Progenitor cell of endocrine pancreas (in vitro differentiated cells): ENCODE measurements around the gene DEAF1. TPM values are rescaled to one million over a fixed set of nuclear protein-coding genes. Genes with fewer than 3 reads are reported as not detected.
A peak's percentile ranks its signal among the peaks of the same experiment; 100 is the strongest.

Source experiments
- DNase-seq: peaks from one replicate; pipeline ENCODE4 v3.0.0; 2021; ENCODE audit warnings: low spot score; ENCODE audit not compliant: unreplicated experiment
- H3K27ac Mint-ChIP-seq: 2 replicates; pipeline ENCODE4 v1.8.0; 2021; ENCODE audit warnings: mild to moderate bottlenecking, moderate library complexity, mixed read lengths
- H3K27me3 Mint-ChIP-seq: 2 replicates; pipeline ENCODE4 v1.8.0; 2021; ENCODE audit warnings: mixed read lengths
- H3K36me3 Mint-ChIP-seq: 2 replicates; pipeline ENCODE4 v1.8.0; 2022; ENCODE audit warnings: mixed read lengths; ENCODE audit not compliant: insufficient read depth
- H3K4me1 Mint-ChIP-seq: 2 replicates; pipeline ENCODE4 v1.8.0; 2021; ENCODE audit warnings: low read depth, mixed read lengths
- H3K4me3 Mint-ChIP-seq: 2 replicates; pipeline ENCODE4 v1.8.0; 2021; ENCODE audit warnings: low read depth, mild to moderate bottlenecking, moderate library complexity, mixed read lengths
- H3K9me3 Mint-ChIP-seq: 2 replicates; pipeline ENCODE4 v1.8.0; 2021; ENCODE audit warnings: low read depth, mixed read lengths
- total RNA-seq: library from RNA; stranded (reverse); gene quantifications from 2 replicates; pipeline ENCODE4 v1.2.1, GENCODE V29; 2021
- TF ChIP-seq, protein P1 (sequence below): fragments of 200-600 bp; sonication (generic); IDR thresholded peaks from one replicate; pipeline ENCODE4 v1.5.0; 2021; ENCODE audit warnings: antibody characterized with exemption, mild to moderate bottlenecking; ENCODE audit not compliant: unreplicated experiment

The DEAF1 gene
- total RNA-seq, 1 donor from 2014 or later = 49.2 TPM

DNA sequence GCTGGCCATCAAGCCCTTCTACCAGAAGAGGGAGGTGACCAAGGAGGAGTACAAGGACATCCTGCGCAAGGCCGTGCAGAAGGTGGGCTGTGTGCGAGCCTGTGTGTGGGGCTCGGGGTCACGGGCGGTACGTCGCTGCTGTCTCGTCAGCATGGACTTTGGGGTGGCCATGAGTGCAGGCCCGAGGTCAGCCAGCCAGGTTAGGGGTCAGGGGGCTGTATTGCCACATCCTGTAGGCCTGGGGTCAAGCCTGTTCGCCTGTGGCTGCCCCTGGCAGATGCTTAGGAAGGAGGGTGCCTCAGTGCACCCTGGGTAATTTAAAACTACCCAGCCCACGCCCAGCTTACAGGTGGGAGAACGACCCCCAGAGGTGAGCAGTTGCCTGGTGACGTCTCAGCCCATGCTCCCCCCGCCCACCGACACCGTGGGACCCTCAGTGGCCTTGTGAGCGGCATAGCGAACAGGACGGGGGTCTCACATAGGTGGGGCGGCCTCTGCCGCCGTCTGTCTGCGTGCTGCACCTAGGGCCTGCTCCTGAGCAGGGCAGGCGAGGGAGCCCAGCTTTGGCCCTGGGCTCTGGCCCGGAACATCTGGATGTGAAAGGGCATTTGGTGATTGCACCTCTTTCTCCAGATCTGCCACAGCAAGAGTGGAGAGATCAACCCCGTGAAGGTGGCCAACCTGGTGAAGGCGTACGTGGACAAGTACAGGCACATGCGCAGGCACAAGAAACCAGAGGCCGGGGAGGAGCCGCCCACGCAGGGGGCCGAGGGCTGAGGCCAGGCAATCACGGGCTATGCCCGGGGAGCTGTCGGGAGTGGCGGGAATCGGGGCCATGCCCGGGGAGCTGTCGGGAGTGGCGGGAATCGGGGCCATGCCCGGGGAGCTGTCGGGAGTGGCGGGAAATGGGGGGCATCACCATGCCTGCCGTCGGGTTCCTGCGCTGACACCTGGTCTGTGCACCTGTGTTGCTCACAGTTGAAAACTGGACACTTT is 83.7 kb downstream of the DEAF1 start:
- Mint-ChIP-seq H3K36me3 (peaks cover 12% of the 10 kb centered on the region), H3K27ac (no peak overlapping the region), H3K4me1 (peaks cover 2% of the 10 kb centered on the region), H3K27me3 (no peaks in the 10 kb centered on the region), H3K9me3 (no peaks in the 10 kb centered on the region), H3K4me3 (no peak overlapping the region)
- TF ChIP-seq, protein P1, sequence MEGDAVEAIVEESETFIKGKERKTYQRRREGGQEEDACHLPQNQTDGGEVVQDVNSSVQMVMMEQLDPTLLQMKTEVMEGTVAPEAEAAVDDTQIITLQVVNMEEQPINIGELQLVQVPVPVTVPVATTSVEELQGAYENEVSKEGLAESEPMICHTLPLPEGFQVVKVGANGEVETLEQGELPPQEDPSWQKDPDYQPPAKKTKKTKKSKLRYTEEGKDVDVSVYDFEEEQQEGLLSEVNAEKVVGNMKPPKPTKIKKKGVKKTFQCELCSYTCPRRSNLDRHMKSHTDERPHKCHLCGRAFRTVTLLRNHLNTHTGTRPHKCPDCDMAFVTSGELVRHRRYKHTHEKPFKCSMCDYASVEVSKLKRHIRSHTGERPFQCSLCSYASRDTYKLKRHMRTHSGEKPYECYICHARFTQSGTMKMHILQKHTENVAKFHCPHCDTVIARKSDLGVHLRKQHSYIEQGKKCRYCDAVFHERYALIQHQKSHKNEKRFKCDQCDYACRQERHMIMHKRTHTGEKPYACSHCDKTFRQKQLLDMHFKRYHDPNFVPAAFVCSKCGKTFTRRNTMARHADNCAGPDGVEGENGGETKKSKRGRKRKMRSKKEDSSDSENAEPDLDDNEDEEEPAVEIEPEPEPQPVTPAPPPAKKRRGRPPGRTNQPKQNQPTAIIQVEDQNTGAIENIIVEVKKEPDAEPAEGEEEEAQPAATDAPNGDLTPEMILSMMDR = no peak
- no peak for DNase-seq

DNA sequence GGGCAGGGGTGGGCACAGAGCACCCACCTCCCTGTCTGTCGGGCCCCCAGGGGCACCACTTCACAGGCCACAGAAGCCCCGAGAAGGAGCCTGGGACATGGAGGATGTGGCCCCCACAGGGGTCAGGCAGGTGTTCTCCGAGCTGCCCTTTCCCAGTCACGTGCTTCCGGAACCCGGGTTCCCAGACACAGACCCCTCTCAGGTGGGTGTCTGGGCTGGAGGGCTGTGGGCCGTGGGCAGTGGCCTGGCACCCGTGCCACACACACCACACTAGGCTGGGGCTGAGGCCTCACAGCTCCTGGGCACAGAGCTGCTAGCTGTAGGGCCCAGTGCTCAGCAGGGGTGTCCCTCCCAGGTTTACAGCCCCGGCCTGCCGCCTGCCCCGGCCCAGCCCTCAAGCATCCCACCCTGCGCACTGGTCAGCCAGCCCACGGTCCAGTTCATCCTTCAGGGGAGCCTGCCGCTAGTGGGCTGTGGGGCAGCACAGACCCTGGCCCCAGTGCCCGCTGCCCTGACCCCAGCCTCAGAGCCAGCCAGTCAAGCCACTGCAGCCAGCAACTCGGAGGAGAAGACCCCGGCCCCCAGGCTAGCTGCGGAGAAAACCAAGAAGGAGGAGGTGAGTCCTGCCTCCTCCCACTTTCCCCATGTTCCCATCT is 84.7 kb downstream of the DEAF1 start:
- H3K27ac Mint-ChIP-seq = no peak overlapping the region
- H3K4me1 Mint-ChIP-seq = peaks cover under 1% of the 10 kb centered on the region
- no peak overlapping the region for H3K4me3 Mint-ChIP-seq
- DNase-seq = no peak
- H3K36me3 Mint-ChIP-seq = peaks cover 12% of the 10 kb centered on the region
- TF ChIP-seq, protein P1 = no peak
- H3K27me3 Mint-ChIP-seq = no peaks in the 10 kb centered on the region
- H3K9me3 Mint-ChIP-seq = no peaks in the 10 kb centered on the region

DNA sequence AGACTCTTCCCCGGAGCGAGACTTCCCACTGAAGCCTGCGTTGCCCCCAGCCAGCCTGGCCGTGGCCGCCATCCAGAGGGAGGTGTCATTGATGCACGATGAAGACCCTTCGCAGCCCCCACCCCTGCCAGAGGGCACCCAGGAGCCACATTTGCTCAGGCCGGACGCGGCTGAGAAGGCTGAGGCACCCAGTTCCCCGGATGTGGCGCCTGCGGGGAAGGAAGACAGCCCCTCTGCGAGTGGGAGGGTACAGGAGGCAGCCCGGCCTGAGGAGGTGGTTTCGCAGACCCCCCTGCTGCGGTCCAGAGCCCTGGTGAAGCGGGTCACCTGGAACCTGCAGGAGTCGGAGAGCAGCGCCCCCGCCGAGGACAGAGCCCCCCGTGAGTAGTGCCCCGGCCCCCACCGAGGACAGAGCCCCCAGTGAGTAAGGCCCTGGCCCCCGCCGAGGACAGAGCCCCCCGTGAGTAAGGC is 85.6 kb downstream of the DEAF1 start:
- no peak for DNase-seq
- Mint-ChIP-seq H3K4me3 (no peak overlapping the region), H3K36me3 (peaks cover 12% of the 10 kb centered on the region), H3K27me3 (no peaks in the 10 kb centered on the region), H3K4me1 (no peaks in the 10 kb centered on the region), H3K27ac (no peak overlapping the region), H3K9me3 (no peaks in the 10 kb centered on the region)
- TF ChIP-seq, protein P1 = no peak

DNA sequence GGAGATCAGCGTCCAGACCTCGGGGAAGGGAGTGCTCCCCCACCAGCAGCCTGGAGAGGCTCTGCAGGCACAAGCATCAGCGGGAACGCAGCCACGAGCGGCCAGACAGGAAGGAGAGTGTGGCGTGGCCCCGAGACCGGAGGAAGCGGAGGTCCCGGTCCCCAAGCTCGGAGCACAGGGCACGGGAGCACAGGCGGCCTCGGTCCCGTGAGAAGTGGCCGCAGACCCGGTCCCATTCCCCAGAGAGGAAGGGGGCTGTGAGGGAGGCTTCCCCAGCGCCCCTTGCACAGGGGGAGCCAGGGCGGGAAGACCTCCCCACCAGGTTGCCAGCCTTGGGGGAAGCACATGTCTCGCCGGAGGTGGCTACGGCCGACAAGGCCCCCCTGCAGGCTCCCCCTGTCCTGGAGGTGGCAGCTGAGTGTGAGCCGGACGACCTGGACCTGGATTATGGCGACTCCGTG is 86.2 kb downstream of the DEAF1 start:
- TF ChIP-seq, protein P1 = no peak
- DNase-seq = no peak
- Mint-ChIP-seq H3K4me3 (no peak overlapping the region), H3K4me1 (no peaks in the 10 kb centered on the region), H3K9me3 (no peaks in the 10 kb centered on the region), H3K36me3 (peaks cover 15% of the 10 kb centered on the region), H3K27ac (no peak overlapping the region), H3K27me3 (no peaks in the 10 kb centered on the region)

DNA sequence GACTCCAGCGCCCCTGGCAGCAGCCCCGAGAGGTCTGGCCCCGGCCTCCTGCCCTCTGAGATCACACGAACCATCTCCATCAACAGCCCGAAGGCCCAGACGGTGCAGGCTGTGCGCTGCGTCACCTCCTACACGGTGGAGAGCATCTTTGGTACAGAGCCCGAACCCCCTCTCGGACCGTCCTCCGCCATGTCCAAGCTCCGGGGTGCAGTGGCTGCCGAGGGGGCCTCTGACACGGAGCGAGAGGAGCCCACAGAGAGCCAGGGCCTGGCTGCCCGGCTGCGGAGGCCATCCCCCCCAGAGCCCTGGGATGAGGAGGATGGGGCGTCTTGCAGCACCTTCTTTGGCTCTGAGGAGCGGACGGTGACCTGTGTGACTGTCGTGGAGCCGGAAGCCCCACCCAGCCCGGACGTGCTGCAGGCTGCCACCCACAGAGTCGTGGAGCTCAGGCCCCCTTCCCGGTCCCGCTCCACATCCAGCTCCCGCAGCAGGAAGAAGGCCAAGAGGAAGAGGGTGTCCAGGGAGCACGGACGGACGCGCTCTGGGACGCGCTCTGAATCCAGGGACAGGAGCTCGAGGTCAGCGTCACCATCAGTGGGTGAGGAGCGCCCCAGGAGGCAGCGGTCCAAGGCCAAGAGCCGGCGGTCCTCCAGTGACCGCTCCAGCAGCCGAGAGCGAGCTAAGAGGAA is 86.9 kb downstream of the DEAF1 start:
- TF ChIP-seq, protein P1 = no peak
- H3K9me3 Mint-ChIP-seq = no peaks in the 10 kb centered on the region
- peak overlapping the region; percentile 16 for H3K27ac Mint-ChIP-seq
- peaks cover 17% of the 10 kb centered on the region for H3K36me3 Mint-ChIP-seq
- no peaks in the 10 kb centered on the region for H3K27me3 Mint-ChIP-seq
- no peak overlapping the region for H3K4me3 Mint-ChIP-seq
- H3K4me1 Mint-ChIP-seq = no peaks in the 10 kb centered on the region
- DNase-seq = no peak
